ENCODE measurements around the gene IP6K2. TPM values are rescaled to one million over a fixed set of nuclear protein-coding genes. Genes with fewer than 3 reads are reported as not detected.
A peak's percentile ranks its signal among the peaks of the same experiment; 100 is the strongest.

The IP6K2 gene
- total and polyA plus RNA-seq, 2 of the 13 experiments (the other 11 are each of a cell fraction or from before 2014, with no cell fraction given): 85.5 to 112 TPM

DNA sequence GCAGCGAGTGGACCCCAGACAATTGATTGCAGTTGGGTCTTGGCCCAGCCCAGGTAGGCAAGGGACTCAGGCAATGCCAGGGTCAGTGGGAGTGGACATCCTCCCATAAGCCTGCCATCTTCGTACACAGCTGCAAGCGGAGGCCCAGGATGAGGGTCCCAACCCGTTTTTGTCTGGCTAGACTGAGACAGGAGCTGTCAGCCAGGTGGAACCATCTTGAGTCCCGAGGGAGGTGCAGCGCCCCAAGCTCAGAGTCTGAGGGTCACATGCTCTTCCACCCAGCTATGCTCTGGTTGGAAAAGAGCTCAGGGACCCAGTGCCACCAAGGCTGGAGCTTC, 22.6 kb upstream of the IP6K2 start (continued):
- TF ChIP-seq, protein P1, sequence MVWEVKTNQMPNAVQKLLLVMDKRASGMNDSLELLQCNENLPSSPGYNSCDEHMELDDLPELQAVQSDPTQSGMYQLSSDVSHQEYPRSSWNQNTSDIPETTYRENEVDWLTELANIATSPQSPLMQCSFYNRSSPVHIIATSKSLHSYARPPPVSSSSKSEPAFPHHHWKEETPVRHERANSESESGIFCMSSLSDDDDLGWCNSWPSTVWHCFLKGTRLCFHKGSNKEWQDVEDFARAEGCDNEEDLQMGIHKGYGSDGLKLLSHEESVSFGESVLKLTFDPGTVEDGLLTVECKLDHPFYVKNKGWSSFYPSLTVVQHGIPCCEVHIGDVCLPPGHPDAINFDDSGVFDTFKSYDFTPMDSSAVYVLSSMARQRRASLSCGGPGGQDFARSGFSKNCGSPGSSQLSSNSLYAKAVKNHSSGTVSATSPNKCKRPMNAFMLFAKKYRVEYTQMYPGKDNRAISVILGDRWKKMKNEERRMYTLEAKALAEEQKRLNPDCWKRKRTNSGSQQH (CRISPR knock-in tag; IDR thresholded peaks at IDR 0.05; ENCODE audit: low read depth): no peak
- TF ChIP-seq CEBPG (CRISPR knock-in tag; IDR thresholded peaks at IDR 0.05) (no peak), ZNF263 (CRISPR knock-in tag; IDR thresholded peaks at IDR 0.05) (no peak), SAP130 (CRISPR knock-in tag; IDR thresholded peaks at IDR 0.05; ENCODE audit: low read depth) (no peak), RELA (CRISPR knock-in tag; IDR thresholded peaks at IDR 0.05) (no peak), PRMT3 (CRISPR knock-in tag; IDR thresholded peaks at IDR 0.05; ENCODE audit: borderline replicate concordance, low read depth) (no peak), ZNF264 (CRISPR knock-in tag; IDR thresholded peaks at IDR 0.05) (no peak), KLF15 (CRISPR knock-in tag; IDR thresholded peaks at IDR 0.05; ENCODE audit: borderline replicate concordance) (no peak), ZNF580 (CRISPR knock-in tag; IDR thresholded peaks at IDR 0.05; ENCODE audit: borderline replicate concordance, low read depth) (no peak), PRDM4 (CRISPR knock-in tag; IDR thresholded peaks at IDR 0.05; ENCODE audit: borderline replicate concordance) (no peak), TSC22D2 (CRISPR knock-in tag; IDR thresholded peaks at IDR 0.05; ENCODE audit: borderline replicate concordance) (no peak), ATRX (CRISPR knock-in tag; IDR thresholded peaks at IDR 0.05; ENCODE audit: borderline replicate concordance) (no peak), GLI4 (CRISPR knock-in tag; IDR thresholded peaks at IDR 0.05; ENCODE audit: borderline replicate concordance) (no peak), NFE2L1 (CRISPR knock-in tag; IDR thresholded peaks at IDR 0.05; ENCODE audit: borderline replicate concordance) (no peak), FOXC1 (CRISPR knock-in tag; IDR thresholded peaks at IDR 0.05; ENCODE audit: borderline replicate concordance) (no peak; the same call in 1 of the 2 replicates), ZFP41 (CRISPR knock-in tag; IDR thresholded peaks at IDR 0.05; ENCODE audit: borderline replicate concordance) (no peak), RFX3 (CRISPR knock-in tag; IDR thresholded peaks at IDR 0.05) (no peak), ZNF644 (CRISPR knock-in tag; IDR thresholded peaks at IDR 0.05; ENCODE audit: low read depth) (no peak)
- TF ChIP-seq, protein P2, sequence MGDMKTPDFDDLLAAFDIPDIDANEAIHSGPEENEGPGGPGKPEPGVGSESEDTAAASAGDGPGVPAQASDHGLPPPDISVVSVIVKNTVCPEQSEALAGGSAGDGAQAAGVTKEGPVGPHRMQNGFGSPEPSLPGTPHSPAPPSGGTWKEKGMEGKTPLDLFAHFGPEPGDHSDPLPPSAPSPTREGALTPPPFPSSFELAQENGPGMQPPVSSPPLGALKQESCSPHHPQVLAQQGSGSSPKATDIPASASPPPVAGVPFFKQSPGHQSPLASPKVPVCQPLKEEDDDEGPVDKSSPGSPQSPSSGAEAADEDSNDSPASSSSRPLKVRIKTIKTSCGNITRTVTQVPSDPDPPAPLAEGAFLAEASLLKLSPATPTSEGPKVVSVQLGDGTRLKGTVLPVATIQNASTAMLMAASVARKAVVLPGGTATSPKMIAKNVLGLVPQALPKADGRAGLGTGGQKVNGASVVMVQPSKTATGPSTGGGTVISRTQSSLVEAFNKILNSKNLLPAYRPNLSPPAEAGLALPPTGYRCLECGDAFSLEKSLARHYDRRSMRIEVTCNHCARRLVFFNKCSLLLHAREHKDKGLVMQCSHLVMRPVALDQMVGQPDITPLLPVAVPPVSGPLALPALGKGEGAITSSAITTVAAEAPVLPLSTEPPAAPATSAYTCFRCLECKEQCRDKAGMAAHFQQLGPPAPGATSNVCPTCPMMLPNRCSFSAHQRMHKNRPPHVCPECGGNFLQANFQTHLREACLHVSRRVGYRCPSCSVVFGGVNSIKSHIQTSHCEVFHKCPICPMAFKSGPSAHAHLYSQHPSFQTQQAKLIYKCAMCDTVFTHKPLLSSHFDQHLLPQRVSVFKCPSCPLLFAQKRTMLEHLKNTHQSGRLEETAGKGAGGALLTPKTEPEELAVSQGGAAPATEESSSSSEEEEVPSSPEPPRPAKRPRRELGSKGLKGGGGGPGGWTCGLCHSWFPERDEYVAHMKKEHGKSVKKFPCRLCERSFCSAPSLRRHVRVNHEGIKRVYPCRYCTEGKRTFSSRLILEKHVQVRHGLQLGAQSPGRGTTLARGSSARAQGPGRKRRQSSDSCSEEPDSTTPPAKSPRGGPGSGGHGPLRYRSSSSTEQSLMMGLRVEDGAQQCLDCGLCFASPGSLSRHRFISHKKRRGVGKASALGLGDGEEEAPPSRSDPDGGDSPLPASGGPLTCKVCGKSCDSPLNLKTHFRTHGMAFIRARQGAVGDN (CRISPR knock-in tag; IDR thresholded peaks at IDR 0.05): no peak
- TF ChIP-seq, protein P3, sequence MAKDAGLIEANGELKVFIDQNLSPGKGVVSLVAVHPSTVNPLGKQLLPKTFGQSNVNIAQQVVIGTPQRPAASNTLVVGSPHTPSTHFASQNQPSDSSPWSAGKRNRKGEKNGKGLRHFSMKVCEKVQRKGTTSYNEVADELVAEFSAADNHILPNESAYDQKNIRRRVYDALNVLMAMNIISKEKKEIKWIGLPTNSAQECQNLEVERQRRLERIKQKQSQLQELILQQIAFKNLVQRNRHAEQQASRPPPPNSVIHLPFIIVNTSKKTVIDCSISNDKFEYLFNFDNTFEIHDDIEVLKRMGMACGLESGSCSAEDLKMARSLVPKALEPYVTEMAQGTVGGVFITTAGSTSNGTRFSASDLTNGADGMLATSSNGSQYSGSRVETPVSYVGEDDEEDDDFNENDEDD (CRISPR knock-in tag; IDR thresholded peaks at IDR 0.05; ENCODE audit: borderline replicate concordance): peak; percentile 7; the same call in 1 of the 2 replicates

Data from HepG2 (cell line).